Neural crest cell (in vitro differentiated cells): ENCODE results near the gene CFAP54. TPM values are rescaled to one million over a fixed set of nuclear protein-coding genes. Genes with fewer than 3 reads are reported as not detected.

Experiments
- DNase-seq: peaks from one replicate; pipeline ENCODE4 v3.0.0; 2021; ENCODE audit warnings: low read depth, mixed read lengths, low spot score
- H3K27ac Mint-ChIP-seq: one replicate; pipeline ENCODE4 v1.8.0; 2021; ENCODE audit warnings: mild to moderate bottlenecking, mixed read lengths; ENCODE audit not compliant: unreplicated experiment
- H3K27me3 Mint-ChIP-seq: 2 replicates; pipeline ENCODE4 v1.8.0; 2021; ENCODE audit warnings: low read depth, mild to moderate bottlenecking, mixed read lengths
- H3K36me3 Mint-ChIP-seq: 2 replicates; pipeline ENCODE4 v1.8.0; 2021; ENCODE audit warnings: low read depth, mild to moderate bottlenecking, mixed read lengths
- H3K4me1 Mint-ChIP-seq: 2 replicates; pipeline ENCODE4 v1.8.0; 2021; ENCODE audit warnings: mixed read lengths
- H3K4me3 Mint-ChIP-seq: one replicate; pipeline ENCODE4 v1.8.0; 2021; ENCODE audit warnings: mild to moderate bottlenecking, mixed read lengths
- H3K9me3 Mint-ChIP-seq: 2 replicates; pipeline ENCODE4 v1.8.0; 2021; ENCODE audit warnings: mixed read lengths
- total RNA-seq: library from RNA; stranded (reverse); gene quantifications from 2 replicates; pipeline ENCODE4 v1.2.1, GENCODE V29; 2021
- TF ChIP-seq, protein P1 (sequence below): fragments of 200-600 bp; sonication (generic); conservative IDR thresholded peaks from 2 replicates; pipeline ENCODE4 v1.5.0; 2021; ENCODE audit warnings: antibody characterized with exemption, mild to moderate bottlenecking

Gene CFAP54
- total RNA-seq, 1 donor from 2014 or later = 3.1 TPM

- no peak for DNase-seq
- H3K4me3 Mint-ChIP-seq = no peak overlapping the region
- TF ChIP-seq, protein P1, sequence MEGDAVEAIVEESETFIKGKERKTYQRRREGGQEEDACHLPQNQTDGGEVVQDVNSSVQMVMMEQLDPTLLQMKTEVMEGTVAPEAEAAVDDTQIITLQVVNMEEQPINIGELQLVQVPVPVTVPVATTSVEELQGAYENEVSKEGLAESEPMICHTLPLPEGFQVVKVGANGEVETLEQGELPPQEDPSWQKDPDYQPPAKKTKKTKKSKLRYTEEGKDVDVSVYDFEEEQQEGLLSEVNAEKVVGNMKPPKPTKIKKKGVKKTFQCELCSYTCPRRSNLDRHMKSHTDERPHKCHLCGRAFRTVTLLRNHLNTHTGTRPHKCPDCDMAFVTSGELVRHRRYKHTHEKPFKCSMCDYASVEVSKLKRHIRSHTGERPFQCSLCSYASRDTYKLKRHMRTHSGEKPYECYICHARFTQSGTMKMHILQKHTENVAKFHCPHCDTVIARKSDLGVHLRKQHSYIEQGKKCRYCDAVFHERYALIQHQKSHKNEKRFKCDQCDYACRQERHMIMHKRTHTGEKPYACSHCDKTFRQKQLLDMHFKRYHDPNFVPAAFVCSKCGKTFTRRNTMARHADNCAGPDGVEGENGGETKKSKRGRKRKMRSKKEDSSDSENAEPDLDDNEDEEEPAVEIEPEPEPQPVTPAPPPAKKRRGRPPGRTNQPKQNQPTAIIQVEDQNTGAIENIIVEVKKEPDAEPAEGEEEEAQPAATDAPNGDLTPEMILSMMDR = no peak
These were observed 11.4 kb upstream of the CFAP54 start for GRCh38 chr12:96478011-96478410.

DNA sequence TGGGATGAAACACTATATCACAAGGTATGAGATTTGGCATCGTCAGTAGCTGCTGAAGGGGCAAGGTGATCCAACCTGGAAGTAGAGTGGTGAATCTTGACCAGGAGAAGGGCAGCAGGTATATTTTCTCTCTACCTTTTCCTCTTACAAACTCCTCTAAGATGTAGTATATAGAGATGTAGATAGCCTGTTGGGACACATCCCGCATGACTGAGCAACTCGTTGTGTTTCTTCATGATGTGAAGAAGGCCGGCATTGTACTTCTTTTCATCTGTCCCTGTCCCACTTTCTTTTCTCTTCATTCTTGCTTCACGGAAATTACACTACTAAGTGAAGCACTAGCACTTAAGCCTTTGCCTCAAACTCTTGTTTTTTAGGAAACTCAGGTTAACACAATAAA is 7.3 kb upstream of the CFAP54 start:
- H3K36me3 Mint-ChIP-seq = no peaks in the 10 kb centered on the region
- DNase-seq = no peak
- H3K4me1 Mint-ChIP-seq = no peaks in the 10 kb centered on the region
- TF ChIP-seq, protein P1 = no peak
- H3K27me3 Mint-ChIP-seq = no peaks in the 10 kb centered on the region
- H3K4me3 Mint-ChIP-seq = no peak overlapping the region
- H3K27ac Mint-ChIP-seq = no peak overlapping the region
- no peaks in the 10 kb centered on the region for H3K9me3 Mint-ChIP-seq

More at GRCh38 chr12:96478011-96478410, 11.4 kb upstream of the CFAP54 start:
- Mint-ChIP-seq H3K4me1 (no peaks in the 10 kb centered on the region), H3K36me3 (no peaks in the 10 kb centered on the region), H3K27ac (no peak overlapping the region), H3K9me3 (no peaks in the 10 kb centered on the region), H3K27me3 (no peaks in the 10 kb centered on the region)

GRCh38 chr12:96483116-96483515 is 6.3 kb upstream of the CFAP54 start:
- H3K9me3 Mint-ChIP-seq = no peaks in the 10 kb centered on the region
- no peaks in the 10 kb centered on the region for H3K36me3 Mint-ChIP-seq
- no peaks in the 10 kb centered on the region for H3K27me3 Mint-ChIP-seq
- no peak overlapping the region for H3K4me3 Mint-ChIP-seq
- no peak overlapping the region for H3K27ac Mint-ChIP-seq
- DNase-seq = no peak
- TF ChIP-seq, protein P1 = no peak
- no peaks in the 10 kb centered on the region for H3K4me1 Mint-ChIP-seq

DNA sequence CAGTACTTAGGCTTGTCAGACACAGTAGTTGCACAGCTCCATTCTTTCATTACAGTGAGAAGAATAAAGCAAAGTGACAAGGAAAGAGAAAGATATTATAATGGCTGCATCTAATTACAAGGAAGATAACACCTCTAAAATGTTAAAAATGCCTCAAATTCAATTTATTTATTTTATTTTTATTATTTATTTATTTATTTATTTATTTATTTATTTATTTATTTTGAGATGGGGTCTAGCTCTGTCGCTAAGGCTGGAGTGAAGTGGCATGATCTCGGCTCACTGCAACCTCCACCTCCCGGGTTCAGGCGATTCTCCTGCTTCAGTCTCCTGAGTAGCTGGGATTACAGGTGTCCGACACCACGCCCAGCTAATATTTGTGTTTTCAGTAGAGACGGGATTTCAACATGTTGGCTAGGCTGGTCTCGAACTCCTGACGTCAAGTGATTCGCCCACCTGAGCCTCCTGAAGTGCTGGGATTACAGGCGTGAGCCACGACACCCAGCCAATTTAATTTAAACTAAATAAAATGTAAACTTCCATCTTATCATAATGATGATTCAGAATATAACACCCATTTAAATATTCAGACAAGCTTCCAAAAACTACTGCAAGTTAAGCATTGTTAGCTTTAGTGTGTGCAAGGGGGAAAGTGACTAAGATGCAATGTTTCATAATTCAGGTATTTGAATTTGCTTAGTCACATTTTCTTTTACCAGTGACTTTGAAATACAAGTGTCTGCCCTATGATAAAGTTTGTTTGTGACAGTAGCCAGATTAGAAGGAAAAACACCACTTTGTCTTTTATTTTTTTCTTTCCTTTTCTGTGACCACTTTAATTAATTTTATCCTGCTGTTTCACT is 2.4 kb upstream of the CFAP54 start:
- H3K27me3 Mint-ChIP-seq = peaks cover 8% of the 10 kb centered on the region
- peaks cover 13% of the 10 kb centered on the region for H3K4me1 Mint-ChIP-seq
- H3K9me3 Mint-ChIP-seq = no peaks in the 10 kb centered on the region
- TF ChIP-seq, protein P1 = no peak
- H3K36me3 Mint-ChIP-seq = no peaks in the 10 kb centered on the region
- no peak overlapping the region for H3K27ac Mint-ChIP-seq
- no peak overlapping the region for H3K4me3 Mint-ChIP-seq
- no peak for DNase-seq

DNA sequence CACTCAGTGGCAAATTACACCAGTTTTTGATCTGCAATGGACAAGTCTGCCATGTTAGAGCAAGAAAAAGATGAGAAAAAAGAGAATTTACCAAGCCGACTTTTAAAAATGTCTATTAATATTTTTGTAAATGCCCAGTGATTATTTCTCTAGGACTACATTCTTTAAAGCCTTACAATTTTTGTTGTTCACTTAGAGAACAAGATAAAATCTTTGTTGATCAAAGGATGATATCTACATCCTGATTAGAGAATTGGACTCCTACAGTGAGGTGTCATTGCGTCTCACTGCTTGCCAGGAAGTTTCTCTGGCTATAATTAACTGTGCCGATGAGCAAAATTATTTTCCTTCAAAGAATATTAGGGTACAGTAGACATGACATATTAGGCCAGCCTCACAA is 1.7 kb upstream of the CFAP54 start:
- Mint-ChIP-seq H3K4me3 (no peak overlapping the region), H3K36me3 (no peaks in the 10 kb centered on the region), H3K9me3 (no peaks in the 10 kb centered on the region), H3K4me1 (peaks cover 13% of the 10 kb centered on the region), H3K27me3 (peaks cover 8% of the 10 kb centered on the region), H3K27ac (no peak overlapping the region)
- TF ChIP-seq, protein P1 = no peak
- DNase-seq = no peak
